HG03025 (cell line): Measurements from ENCODE around the gene AGFG2.

ENCODE experiments used
- ATAC-seq: cut with Tn5 transposase; IDR thresholded peaks from one replicate; pipeline ENCODE4 v1.9.1; 2021; ENCODE audit warnings: mild to moderate bottlenecking, moderate library complexity; ENCODE audit not compliant: unreplicated experiment, low FRiP score

AGFG2 gene

GRCh38 chr7:100570954-100571828, 32.2 kb downstream of the AGFG2 start:
- ATAC-seq: no peak

- no peak for ATAC-seq
These were observed 32.8 kb downstream of the AGFG2 start for GRCh38 chr7:100571829-100572116.

- no peak for ATAC-seq
These were observed 33.4 kb downstream of the AGFG2 start for GRCh38 chr7:100572281-100572948.

- ATAC-seq: no peak
These were observed 34.1 kb downstream of the AGFG2 start for GRCh38 chr7:100572949-100573675.

- ATAC-seq: no peak
These were observed 34.8 kb downstream of the AGFG2 start, which contains the start of gene SAP25 for GRCh38 chr7:100573691-100574361. Gene SAP25 (minus strand): TSS chr7:100573900. CDS start chr7:100573742, 158 bp downstream.

DNA sequence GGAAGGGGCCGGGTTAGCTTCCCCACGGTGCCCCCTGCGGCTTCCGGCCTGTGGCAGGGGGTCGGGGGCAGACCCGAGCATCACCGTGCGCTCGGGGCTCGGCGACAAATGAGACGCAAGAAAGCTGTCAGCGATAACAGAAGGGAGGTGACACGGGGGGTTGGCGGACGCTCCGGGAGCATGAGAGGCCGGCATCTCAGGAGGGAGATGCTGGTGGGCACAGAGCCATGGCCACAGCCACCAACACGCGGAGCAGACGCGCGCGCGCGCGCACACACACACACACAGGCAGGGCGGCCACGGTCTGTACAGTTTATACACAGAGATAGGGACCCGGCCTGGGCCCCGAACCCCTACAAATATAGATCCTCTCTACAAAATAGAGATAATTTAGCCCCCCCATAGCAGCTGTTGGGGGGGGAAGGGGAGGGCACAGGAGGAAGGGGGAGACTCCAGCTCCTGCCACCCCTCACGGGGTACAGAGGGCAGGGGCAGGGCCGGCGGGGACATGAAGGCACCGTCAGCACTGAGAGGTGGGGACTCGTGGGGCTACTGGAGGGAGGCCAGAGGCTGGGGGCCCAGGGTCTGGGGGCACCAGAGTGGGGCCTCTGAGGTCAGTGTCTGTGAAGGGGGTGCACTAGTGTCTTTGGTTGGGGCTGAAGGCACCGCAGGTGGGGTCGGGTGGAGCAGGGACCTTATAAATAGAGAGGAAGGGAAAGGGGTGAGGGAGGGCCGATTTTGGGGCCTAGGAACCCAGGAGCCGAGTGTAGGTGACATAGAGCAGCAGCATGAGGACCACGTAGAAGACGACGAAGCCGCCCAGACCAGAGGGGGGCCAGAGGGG, 35.6 kb downstream of the AGFG2 start:
- no peak for ATAC-seq

DNA sequence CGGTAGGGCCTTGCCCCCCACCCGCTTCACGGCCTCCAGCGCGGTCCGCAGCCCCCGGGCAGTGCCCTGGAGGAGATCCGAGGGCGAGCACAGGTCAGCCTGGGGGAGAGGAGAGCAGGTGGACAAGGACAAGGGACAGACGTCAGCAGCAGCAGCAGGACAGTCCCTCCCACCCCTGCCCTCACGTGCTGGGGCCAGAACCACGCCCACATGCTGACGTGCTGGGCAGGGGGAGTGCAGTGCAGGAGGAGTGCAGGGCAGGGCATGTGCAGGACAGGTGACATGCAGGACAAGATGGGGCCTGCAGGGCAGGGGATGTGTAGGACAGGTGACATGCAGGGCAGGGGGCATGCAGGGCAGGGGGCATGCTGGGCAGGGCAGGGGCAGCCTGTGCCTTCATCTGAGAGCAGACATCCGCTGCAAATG, 36.2 kb downstream of the AGFG2 start:
- ATAC-seq: no peak

DNA sequence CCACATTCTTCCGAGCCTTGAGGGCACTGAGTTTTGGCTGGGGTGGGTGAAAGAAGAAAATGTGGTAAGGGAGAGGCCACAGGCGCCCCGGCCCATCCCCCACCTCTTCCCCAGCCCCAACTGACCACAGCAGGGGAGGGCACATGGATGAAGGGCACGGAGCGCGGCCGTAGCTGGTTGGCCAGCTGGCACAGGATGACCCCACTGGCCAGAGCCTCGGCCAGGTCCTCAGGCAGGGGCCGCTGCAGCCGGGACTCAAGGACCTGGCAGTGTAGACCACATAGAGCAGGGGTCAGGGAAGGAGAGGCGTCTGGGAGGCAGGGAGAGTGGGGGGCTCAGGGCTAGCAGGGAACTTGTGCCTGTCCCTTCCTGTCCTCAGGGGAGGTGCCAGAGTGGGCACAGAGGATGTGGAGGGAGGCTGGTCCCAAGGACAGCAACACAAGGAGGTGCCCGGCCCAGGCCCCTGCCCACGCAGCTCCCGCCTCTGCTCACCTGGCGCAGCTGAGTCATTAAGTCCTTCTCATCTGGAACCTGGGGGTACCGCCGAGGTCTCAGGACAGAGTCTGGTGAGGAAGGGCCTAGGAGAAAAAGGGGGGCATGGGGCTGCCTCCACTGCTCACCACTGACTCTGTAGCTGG, 36.9 kb downstream of the AGFG2 start:
- ATAC-seq: no peak

DNA sequence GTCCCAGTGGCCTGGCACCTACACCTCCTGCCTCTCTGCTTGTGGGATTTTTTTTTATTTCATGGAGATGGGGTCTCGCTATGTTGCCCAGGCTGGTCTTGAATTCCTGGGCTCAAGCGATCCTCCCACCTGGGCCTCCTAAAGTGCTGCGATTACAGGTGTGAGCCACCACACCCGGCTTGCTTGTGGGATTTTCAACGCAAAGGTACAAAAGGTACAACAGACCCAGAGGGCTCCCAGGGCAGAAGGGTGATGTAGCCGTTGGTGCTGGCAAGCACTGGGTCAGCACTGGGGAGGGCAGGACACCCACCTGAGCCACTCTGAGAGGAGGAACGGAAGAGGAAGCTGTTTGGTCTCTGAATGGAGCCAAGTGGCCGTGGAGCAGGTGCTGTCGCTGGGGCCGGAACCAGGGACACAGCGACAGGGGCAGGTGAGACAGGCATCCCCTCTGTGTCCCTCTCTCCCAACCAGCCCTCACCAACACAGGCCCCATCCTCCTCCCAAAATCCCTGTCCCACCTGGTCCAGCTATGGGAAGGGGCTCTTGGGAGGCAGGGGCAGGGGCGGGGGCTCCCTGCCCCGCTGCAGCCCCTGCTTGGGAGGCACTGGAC, 37.5 kb downstream of the AGFG2 start:
- no peak for ATAC-seq

GRCh38 chr7:100577103-100577502, 38.1 kb downstream of the AGFG2 start:
- no peak for ATAC-seq

- no peak for ATAC-seq
These were observed 38.5 kb downstream of the AGFG2 start for GRCh38 chr7:100577507-100577906.

DNA sequence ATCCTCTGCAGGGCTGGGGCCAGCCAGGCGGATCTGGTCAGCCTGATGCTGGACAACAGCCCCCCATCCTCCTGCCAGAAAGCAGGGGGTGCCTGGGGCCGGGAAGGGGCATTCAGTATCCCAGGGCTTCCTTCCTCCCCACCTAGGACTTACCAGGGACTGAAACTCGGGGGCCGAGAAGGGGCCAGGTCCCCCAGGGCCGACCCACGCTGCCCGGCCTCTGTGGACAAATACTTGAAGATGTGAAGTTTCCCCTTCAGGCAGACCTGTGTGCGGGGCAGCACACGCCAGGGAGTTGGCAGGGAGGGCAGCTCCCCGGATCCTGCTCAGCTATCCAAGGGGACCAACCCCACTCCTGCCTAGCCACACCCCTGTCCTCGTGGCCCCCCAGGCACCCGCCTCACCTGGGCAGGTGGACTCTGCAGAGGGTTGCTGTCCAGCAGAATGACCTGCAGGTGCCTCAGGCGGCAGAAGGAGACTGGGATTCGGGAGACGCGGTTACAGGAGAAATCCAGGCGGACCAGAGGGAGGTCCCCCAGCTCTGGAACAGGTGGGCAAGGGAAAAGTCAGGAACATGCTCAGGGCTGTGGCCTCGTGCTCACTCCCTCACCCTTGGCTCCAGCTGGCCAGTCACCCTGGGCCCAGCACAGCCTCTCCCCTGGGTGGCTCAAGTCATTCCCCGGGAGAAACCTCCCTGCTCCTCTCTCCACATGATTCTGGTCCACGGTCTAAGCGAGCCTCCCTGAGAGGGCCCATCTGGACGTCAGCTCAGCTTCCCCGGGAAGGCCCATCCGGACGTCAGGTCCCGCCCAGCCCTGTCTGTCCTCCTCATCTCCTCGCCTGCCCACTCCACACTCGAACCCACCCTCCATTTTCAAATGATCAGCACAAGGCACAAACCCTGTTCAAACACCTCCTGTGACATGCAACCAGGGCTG, 39.5 kb downstream of the AGFG2 start:
- ATAC-seq: no peak

DNA sequence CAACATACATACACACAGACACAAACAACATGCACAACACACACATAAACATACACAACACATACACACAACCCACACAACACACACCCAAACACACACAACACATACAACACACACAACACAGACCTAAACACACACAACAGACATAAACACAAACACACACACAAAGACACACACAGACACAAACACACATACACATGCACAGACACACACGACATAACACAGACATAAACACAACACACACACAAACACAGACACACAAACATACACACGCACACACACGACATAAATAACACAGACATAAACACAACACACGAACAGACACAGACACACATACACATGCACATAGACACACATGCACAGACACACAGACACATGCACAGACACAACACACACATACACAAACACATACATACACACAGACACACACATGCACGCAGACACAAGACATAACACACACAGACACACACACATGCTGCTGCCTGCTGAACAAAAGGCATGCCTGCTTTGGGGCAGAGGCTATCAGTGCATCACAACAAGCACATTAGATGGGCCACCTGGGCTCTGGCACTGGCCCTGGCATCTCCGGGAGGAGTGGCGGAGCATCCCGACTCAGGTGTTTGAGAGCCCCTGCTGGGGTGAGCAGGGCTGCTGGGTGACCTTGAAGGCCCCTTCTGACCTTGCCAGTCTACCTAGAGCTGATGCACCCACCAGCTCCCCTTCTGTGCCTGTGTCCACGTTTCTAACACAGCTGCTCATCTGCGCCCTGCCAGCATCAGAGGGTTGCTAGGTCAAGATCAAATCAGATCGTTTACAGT, 41.7 kb downstream of the AGFG2 start:
- no peak for ATAC-seq

DNA sequence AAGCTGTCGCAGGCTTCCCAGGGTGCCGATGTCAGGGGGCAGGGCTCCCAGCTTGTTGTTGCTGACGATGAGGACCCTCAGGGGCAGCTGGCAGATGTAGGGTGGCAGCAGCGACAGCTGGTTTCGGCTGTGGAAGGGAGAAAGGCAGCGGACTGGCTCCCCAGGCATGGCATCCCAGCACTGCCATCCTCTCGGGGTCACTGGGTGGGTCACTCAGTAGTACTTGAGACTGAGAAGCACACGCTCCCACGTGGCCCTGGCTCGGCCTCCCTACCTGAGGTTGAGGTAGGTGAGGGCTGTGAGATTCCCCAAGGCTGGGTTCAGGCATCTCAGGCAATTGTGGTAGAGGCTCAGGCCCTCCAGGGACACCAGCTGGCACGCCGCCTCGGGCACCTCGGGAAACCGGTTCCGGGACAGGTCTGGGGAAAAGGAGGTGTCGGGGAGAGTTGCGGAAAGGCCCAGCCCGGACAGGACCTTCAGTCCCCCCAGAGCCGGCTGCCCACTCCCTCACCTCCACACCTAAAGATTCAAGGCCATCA, 43.1 kb downstream of the AGFG2 start:
- ATAC-seq: no peak

GRCh38 chr7:100582650-100583049, 43.6 kb downstream of the AGFG2 start:
- no peak for ATAC-seq

DNA sequence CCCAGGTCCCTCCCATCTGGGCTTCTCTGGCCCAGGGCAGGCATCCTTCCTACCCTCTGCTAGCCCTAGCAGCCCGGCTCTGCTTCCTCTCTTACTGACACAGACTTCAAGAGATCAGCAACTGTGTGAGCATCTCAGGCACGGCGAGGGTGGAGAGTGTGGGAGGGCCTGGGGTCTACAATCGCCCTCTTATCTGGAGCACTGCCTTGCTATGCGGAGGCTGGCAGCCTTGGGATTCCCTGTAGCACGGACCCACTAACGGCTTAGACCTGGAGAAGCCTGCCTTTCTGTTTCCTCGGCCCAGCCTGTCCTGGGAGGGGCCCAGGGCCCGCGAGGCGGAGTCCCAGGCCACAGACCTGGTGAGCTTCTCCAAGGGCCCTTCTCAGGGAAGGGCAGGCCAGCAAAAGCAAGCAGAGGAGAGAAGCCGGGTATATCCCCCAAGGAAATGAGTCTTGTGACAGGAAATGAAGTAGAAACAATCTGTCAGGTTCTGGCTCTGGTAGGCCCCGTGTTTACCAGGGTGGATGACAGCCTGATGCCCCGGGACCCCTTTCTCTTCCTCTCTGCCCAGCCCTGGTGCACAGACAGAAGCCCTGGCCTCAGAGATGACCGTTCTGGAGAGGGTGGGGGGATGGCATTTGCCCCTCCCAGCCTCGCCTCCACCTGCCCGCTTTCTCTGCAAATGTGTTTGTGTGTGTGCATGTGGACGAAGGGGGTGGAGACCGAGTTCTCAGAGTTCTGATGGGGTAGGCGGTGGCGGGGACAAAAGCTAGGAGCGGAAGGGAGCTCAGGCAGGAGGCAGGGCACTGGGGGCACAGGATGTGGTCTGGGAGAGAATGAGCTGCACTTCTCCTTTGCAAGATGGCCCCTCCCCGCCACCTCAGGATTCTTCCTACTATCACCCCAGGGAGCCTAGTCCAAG, 44.4 kb downstream of the AGFG2 start:
- no peak for ATAC-seq
